CD4-positive, alpha-beta T cell (primary cell): ENCODE measurements around the gene GABARAP. TPM values are rescaled to one million over a fixed set of nuclear protein-coding genes. Genes with fewer than 3 reads are reported as not detected.

Experiments
- ATAC-seq: fragments of 200-7000 bp; cut with Tn5 transposase; one replicate; pipeline ENCODE4 v1.10.0; 2022; ENCODE audit warnings: mild to moderate bottlenecking; ENCODE audit not compliant: poor library complexity
- CTCF ChIA-PET: fragments of 350-600 bp; sonication (Branson Sonifier 250); formaldehyde crosslinking; loops from one replicate; lab custom pipeline; 2021; ENCODE audit warnings: antibody characterized with exemption, inconsistent platforms; lab: Charles Lee
- POLR2A ChIA-PET: fragments of 350-600 bp; sonication (Branson Sonifier 250); formaldehyde crosslinking; loops from one replicate; lab custom pipeline; 2021; ENCODE audit warnings: antibody characterized with exemption, inconsistent platforms; lab: Charles Lee
- DNase-seq, 14 experiments: peaks; one replicate each; pipeline ENCODE4 v3.0.0-alpha.2; 2013 to 2020; ENCODE audit warnings: mixed read lengths in 2 of 14
- H3K27ac ChIP-seq, 2 donors: one replicate each; pipeline versions ENCODE4 v1.5.1 to v1.7.0; 2013; ENCODE audit warnings: low read length in 2 of 2, low read depth in 1 of 2, mild to moderate bottlenecking in 1 of 2
- H3K27me3 ChIP-seq, 2 experiments: 1 replicate in 1 of 2; 2 replicates in 1 of 2; pipeline versions ENCODE4 v1.6.1 to v1.7.0; 2013; ENCODE audit warnings: low read length in 2 of 2, control low read depth in 1 of 2, mild to moderate bottlenecking in 1 of 2, moderate library complexity in 1 of 2; ENCODE audit not compliant: insufficient read depth in 2 of 2, control insufficient read depth in 1 of 2
- H3K36me3 ChIP-seq: one replicate; pipeline ENCODE4 v1.6.1; 2013; ENCODE audit warnings: low read length, control low read depth; ENCODE audit not compliant: insufficient read depth
- H3K4me1 ChIP-seq: one replicate; pipeline ENCODE4 v1.6.1; 2013; ENCODE audit warnings: low read length, control low read depth; ENCODE audit not compliant: insufficient read depth
- H3K4me3 ChIP-seq: one replicate; pipeline ENCODE4 v1.5.1; 2013; ENCODE audit warnings: mild to moderate bottlenecking, low read length, moderate library complexity
- H3K9me3 ChIP-seq, 2 experiments: 1 replicate in 1 of 2; 2 replicates in 1 of 2; pipeline versions ENCODE4 v1.6.1 to v1.7.0; 2013; ENCODE audit warnings: low read length in 2 of 2, mild to moderate bottlenecking in 2 of 2, control low read depth in 1 of 2, moderate library complexity in 1 of 2; ENCODE audit not compliant: control insufficient read depth in 1 of 2, insufficient read depth in 1 of 2
- H3K27ac Mint-ChIP-seq: one replicate; pipeline ENCODE4 v1.8.0; 2020; ENCODE audit warnings: mixed read lengths
- H3K27me3 Mint-ChIP-seq: one replicate; pipeline ENCODE4 v1.8.0; 2021; ENCODE audit warnings: mixed read lengths
- H3K36me3 Mint-ChIP-seq: one replicate; pipeline ENCODE4 v1.8.0; 2021; ENCODE audit warnings: low read depth, mixed read lengths
- H3K4me1 Mint-ChIP-seq: one replicate; pipeline ENCODE4 v1.8.0; 2021; ENCODE audit warnings: low read depth, mixed read lengths
- H3K4me3 Mint-ChIP-seq: one replicate; pipeline ENCODE4 v1.8.0; 2020; ENCODE audit warnings: mild to moderate bottlenecking, mixed read lengths
- H3K9me3 Mint-ChIP-seq: one replicate; pipeline ENCODE4 v1.8.0; 2020; ENCODE audit warnings: mixed read lengths
- intact Hi-C, 2 experiments: fragments of 100-400 bp; cut with DNase I in 1 of 2; cut with micrococcal nuclease in 1 of 2; formaldehyde crosslinking; loops; one replicate each; pipeline versions ENCODE4 v1.15.1 to v1.9.0; 2023 to 2025; cut with DNase I, micrococcal nuclease
- total RNA-seq, 174 experiments: library from RNA in 2 of 174; stranded (reverse) in 2 of 174; gene quantifications; one replicate each; pipeline ENCODE4 v1.2.3 and lab custom pipeline; 2021 to 2026
- TF ChIP-seq, protein P1 (sequence below): fragments of 200-600 bp; IDR thresholded peaks from one replicate; pipeline ENCODE4 v1.8.0; 2022; ENCODE audit warnings: antibody characterized with exemption, mild to moderate bottlenecking

GABARAP gene
- total RNA-seq, 2 experiments from 2014 or later = 182 to 195 TPM

DNA sequence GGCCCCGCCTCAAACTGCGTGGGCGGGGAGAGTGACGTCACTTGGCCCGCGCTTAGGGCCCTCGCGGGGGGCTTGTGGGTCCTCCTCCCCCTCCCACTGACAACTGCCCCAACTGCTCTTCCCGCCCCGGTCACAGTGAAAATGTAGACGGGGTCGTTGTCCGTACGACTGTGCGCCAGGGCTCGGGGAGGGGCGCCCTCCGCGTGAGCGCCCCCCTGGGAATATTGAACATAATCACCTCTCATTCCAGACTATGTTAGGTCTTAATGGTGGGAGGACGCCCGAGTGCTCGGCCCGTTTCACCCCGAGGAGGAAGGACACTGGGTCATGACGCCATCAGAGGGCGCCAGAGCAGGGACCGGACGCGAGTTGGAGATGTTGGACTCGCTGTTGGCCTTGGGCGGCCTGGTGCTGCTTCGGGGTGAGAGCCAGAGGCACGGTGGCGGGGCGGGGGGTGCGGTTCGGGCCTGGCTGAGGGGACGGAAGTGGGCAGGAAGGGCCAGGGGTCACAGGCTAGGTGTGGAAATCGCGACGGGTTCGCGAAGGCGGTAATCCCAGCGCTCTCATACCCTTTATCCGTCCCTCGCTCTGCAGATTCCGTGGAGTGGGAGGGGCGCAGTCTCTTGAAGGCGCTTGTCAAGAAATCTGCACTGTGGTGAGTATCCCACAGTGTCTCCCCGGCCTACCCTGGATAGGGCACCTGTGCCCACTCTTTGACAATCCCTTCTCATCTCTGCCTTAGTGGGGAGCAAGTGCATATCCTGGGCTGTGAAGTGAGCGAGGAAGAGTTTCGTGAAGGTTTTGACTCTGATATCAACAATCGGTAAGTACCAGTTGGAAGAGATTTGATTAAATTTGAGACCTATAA, 10.2 kb upstream of the GABARAP start, which contains the start of gene ELP5:
Gene ELP5 (plus strand): TSS at position 40 of the 868 bp plus-strand sequence. CDS start 336 bp downstream, at position 376.
- Histone ChIP-seq H3K36me3 (peaks cover 25% of the 10 kb centered on the region), H3K9me3 (no peaks in the 10 kb centered on the region), H3K27me3 (no peaks in the 10 kb centered on the region), H3K27ac (peak within 1 kb of the TSS; percentile 99), H3K4me3 (peak within 1 kb of the TSS; percentile 71), H3K4me1 (peaks cover 36% of the 10 kb centered on the region)
- ChIA-PET POLR2A (interaction anchor here (0.6 to 3.4 kb wide), 6 partner anchors 12 to 332 kb away, joined by 3 to 54 read pairs (median 5); partner anchors contain the start of genes ACADVL, DLG4, DVL2 and GABARAP), CTCF (interaction anchor here (1.4 to 1.7 kb wide), 3 partner anchors 10 to 38 kb away, joined by 3 to 4 read pairs (median 4); partner anchors contain the start of gene GABARAP)
- TF ChIP-seq, protein P1, sequence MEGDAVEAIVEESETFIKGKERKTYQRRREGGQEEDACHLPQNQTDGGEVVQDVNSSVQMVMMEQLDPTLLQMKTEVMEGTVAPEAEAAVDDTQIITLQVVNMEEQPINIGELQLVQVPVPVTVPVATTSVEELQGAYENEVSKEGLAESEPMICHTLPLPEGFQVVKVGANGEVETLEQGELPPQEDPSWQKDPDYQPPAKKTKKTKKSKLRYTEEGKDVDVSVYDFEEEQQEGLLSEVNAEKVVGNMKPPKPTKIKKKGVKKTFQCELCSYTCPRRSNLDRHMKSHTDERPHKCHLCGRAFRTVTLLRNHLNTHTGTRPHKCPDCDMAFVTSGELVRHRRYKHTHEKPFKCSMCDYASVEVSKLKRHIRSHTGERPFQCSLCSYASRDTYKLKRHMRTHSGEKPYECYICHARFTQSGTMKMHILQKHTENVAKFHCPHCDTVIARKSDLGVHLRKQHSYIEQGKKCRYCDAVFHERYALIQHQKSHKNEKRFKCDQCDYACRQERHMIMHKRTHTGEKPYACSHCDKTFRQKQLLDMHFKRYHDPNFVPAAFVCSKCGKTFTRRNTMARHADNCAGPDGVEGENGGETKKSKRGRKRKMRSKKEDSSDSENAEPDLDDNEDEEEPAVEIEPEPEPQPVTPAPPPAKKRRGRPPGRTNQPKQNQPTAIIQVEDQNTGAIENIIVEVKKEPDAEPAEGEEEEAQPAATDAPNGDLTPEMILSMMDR = peak; percentile 28
- intact Hi-C loops = loop anchor here (1.0 to 5.0 kb wide), 8 partner anchors 10 to 434 kb away; partner anchors contain the start of genes EIF5A (in 2 of the 2), ACADVL (in 1 of the 2), DLG4 (in 1 of the 2) and FGF11 (in 1 of the 2)
- H3K36me3 Mint-ChIP-seq = peaks cover 54% of the 10 kb centered on the region
- H3K27ac Mint-ChIP-seq = peak within 1 kb of the TSS; percentile 100
- no peaks in the 10 kb centered on the region for H3K27me3 Mint-ChIP-seq
- peak within 1 kb of the TSS; percentile 94 for H3K4me3 Mint-ChIP-seq
- H3K9me3 Mint-ChIP-seq = no peaks in the 10 kb centered on the region
- DNase-seq (peak; percentile 64 to 99 (median 80)), ATAC-seq (peak; percentile 39)
- peaks cover 45% of the 10 kb centered on the region for H3K4me1 Mint-ChIP-seq

DNA sequence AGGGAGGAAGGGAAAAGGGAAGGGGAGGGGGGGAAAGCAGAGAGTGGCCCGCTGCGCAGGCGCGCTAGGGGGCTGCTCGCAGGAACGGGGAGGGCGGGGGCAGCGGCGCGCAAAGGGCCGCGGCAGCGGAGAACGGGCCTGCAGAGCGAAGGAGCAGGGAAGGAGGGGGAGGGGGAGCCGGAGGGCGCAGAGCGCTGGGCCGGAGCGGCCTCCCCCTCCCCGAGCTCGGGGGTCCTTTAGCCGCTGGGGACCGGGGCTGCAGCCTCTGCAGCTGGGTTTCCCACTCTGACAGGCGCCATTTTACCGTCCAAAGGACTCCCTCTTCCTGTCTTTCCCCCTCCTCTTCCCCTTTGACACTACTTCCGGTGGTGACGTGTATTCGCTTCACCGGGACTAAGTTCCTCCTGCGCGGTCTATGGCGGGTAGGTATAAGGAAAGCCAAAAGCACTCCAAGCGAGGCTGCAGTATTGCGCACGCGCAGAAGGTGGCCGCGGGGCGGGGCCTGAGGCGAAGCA, 9.5 kb upstream of the GABARAP start, which contains the start of gene CTDNEP1:
Gene CTDNEP1 (minus strand): TSS at position 74 of the 515 bp plus-strand sequence. CDS start 438 bp downstream, outside the sequence.
- peaks cover 36% of the 10 kb centered on the region for H3K4me1 ChIP-seq
- intact Hi-C loops = loop anchor here (1.0 to 5.0 kb wide), 9 partner anchors 9 to 435 kb away; partner anchors contain the start of genes EIF5A (in 2 of the 2), ACADVL (in 1 of the 2), DLG4 (in 1 of the 2) and FGF11 (in 1 of the 2)
- ATAC-seq = peak; percentile 88
- H3K27ac Mint-ChIP-seq = peak within 1 kb of the TSS; percentile 100
- H3K9me3 ChIP-seq = no peaks in the 10 kb centered on the region
- H3K27ac ChIP-seq = peak within 1 kb of the TSS; percentile 99
- H3K4me1 Mint-ChIP-seq = peaks cover 45% of the 10 kb centered on the region
- ChIA-PET CTCF (interaction anchor here (1.4 to 1.7 kb wide), 3 partner anchors 9 to 37 kb away, joined by 3 to 4 read pairs (median 4); partner anchors contain the start of gene GABARAP), POLR2A (interaction anchor here (0.6 to 3.4 kb wide), 10 partner anchors 11 to 376 kb away, joined by 3 to 54 read pairs (median 4); partner anchors contain the start of genes ACADVL, DLG4, DVL2 and GABARAP)
- peak in 13 of 14 experiments; percentile 96 to 99 (median 99) for DNase-seq
- H3K4me3 ChIP-seq = peak within 1 kb of the TSS; percentile 71
- peaks cover 53% of the 10 kb centered on the region for H3K36me3 Mint-ChIP-seq
- H3K4me3 Mint-ChIP-seq = peak within 1 kb of the TSS; percentile 94
- peaks cover 23% of the 10 kb centered on the region for H3K36me3 ChIP-seq
- H3K27me3 ChIP-seq = no peaks in the 10 kb centered on the region
- TF ChIP-seq, protein P1 = no peak
- no peaks in the 10 kb centered on the region for H3K27me3 Mint-ChIP-seq
- H3K9me3 Mint-ChIP-seq = no peaks in the 10 kb centered on the region
